ENCODE measurements around the gene SNX8. TPM values are rescaled to one million over a fixed set of nuclear protein-coding genes. Genes with fewer than 3 reads are reported as not detected.
"Not testable (repeated sequence)": the region's sequence is repeated elsewhere in the genome, so short reads cannot be mapped to it uniquely, and the experiment has no call there.

SNX8 gene
- total RNA-seq, 4 donors from 2014 or later: 13.3 to 35.7 (median 22.1) TPM

DNA sequence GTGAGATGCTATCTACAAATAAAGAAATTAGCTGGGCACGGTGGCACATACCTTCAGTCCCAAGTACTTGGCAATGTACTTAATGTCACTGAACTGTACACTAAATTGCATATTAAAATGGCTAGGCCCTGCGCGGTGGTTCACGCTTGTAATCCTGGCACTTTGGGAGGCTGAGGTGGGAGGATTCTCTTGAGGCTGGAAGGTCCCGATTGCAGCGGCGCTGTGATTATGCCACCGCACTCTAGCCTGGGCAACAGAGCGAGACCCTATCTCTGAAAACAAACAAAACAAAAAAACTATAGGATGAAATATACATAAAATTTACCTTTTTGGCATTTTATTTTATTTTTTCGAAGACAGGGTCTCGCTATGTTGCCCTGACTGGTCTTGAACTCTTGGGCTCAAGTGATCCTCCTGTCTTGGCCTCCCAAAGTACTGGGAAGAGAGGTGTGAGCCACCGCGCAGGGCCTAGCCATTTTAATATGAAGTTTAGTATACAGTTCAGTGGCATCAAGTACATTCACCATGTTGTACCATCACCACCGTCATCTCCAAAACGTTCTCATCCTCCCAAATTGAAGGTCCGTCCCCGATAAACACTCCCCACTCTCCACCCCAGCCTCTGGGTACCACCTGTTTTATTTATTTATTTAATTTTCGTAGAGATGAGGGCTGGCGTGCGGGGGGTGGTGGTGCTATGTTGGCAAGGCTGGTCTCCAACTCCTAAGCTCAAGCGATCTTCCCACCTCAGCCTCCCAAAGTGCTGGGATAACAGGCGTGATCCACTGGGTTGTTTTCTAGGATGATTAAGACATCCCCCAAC, 39.1 kb upstream of the SNX8 start:
- TF ChIP-seq, protein P1, sequence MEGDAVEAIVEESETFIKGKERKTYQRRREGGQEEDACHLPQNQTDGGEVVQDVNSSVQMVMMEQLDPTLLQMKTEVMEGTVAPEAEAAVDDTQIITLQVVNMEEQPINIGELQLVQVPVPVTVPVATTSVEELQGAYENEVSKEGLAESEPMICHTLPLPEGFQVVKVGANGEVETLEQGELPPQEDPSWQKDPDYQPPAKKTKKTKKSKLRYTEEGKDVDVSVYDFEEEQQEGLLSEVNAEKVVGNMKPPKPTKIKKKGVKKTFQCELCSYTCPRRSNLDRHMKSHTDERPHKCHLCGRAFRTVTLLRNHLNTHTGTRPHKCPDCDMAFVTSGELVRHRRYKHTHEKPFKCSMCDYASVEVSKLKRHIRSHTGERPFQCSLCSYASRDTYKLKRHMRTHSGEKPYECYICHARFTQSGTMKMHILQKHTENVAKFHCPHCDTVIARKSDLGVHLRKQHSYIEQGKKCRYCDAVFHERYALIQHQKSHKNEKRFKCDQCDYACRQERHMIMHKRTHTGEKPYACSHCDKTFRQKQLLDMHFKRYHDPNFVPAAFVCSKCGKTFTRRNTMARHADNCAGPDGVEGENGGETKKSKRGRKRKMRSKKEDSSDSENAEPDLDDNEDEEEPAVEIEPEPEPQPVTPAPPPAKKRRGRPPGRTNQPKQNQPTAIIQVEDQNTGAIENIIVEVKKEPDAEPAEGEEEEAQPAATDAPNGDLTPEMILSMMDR (IDR thresholded peaks at IDR 0.05): no peak
- no peak for TF ChIP-seq POLR2A (IDR thresholded peaks at IDR 0.05)
- no peak for DNase-seq (ENCODE audit: low spot score in 2 of 2)
- H3K4me3 ChIP-seq (ENCODE audit: low read depth, poor library complexity, severe bottlenecking): peak overlapping the region; percentile 18
- intact Hi-C loops (cut with DNase I; ENCODE audit: low total_unique reads): no loop called here
- 55 to 61% methylated on average over 22 of the region's 22 CpGs for WGBS, 2 donors

DNA sequence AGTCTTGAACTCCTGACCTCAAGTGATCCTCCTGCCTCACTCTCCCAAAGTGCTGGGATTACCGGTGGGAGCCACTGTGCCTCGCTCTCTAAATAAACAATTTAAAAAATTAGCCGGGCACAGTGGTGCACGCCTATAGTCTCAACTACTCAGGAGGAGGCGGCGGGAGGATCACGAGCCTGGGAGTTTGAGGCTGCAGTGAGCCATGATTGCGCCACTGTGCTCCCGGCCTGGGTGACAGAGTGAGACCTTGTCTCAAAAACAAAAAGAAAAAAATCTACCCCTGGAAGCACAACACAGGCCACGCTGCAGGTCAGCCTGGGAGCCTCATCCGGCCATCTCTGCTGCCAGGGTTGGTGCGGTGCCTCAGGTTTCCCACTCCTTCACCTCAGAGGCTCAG, 36.6 kb upstream of the SNX8 start:
- no peak for DNase-seq (ENCODE audit: low spot score in 2 of 2)
- TF ChIP-seq POLR2A (IDR thresholded peaks at IDR 0.05): no peak
- TF ChIP-seq, protein P1 (IDR thresholded peaks at IDR 0.05): no peak
- H3K4me3 ChIP-seq (ENCODE audit: low read depth, poor library complexity, severe bottlenecking): no peak overlapping the region
- intact Hi-C loops (cut with DNase I; ENCODE audit: low total_unique reads): no loop called here
- 93 to 94% methylated on average over 12 of the region's 12 CpGs for WGBS, 2 donors

DNA sequence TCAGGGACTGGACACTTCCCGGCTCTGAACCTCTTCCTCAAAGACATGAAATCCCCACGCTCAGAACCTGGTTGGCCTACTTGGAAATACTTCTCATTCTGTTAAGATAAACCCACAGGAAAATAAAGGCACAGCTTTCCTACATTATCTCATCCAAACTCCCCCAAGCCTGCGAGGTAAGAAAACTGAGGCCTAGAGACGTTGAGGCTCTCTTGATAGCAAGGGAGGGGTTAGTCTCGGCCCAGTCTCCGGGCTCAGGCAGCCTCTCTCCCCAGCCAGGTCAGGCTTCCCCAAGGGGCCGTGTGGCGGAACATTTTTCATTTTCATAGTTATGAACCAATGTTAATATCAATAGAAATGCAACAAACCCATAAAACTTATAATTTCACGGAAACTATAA, 35.8 kb upstream of the SNX8 start:
- intact Hi-C loops (cut with DNase I; ENCODE audit: low total_unique reads): no loop called here
- 90 to 92% methylated on average over 9 of the region's 9 CpGs for WGBS, 2 donors
- TF ChIP-seq, protein P1 (IDR thresholded peaks at IDR 0.05): no peak
- TF ChIP-seq POLR2A (IDR thresholded peaks at IDR 0.05): no peak
- no peak overlapping the region for H3K4me3 ChIP-seq (ENCODE audit: low read depth, poor library complexity, severe bottlenecking)
- no peak for DNase-seq (ENCODE audit: low spot score in 2 of 2)

DNA sequence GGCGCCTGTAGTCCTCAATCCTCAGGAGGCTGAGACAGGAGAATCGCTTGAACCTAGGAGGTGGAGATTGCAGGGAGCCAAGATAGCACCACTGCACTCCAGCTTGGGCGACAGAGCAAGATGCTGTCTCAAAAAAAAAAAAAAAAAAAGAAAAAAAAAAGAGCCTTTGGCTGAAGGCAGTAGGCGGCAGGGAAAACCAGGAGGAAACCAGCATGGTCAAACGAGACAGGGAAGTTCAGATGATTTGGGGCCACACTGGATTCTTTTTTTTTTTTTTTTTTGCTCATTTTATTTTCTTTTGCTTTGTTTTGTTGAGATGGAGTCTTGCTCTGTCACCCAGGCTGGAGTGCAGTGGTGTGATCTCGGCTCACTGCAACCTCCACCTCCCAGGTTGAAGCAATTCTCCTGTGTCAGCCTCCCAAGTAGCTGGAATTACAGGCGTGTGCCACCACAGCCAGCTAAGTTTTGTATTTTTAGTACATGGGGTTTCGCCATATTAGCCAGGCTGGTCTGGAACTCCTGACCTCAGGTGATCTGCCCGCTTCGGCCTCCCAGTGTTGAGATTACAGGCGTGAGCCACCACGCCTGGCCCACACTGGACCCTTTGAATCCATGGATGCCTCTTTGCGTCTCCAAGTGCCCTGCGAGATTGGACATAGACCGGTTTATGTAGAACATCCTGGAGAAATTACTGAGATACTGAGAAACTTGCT, 33.3 kb upstream of the SNX8 start:
- 77 to 90% methylated on average over 15 of the region's 15 CpGs for WGBS, 2 donors
- not testable (repeated sequence) for DNase-seq (ENCODE audit: low spot score in 2 of 2); H3K4me3 ChIP-seq (ENCODE audit: low read depth, poor library complexity, severe bottlenecking)
- intact Hi-C loops (cut with DNase I; ENCODE audit: low total_unique reads): loop anchor here (10.0 kb wide), 1 partner anchor 763 kb away; no protein-coding TSS in a partner anchor

DNA sequence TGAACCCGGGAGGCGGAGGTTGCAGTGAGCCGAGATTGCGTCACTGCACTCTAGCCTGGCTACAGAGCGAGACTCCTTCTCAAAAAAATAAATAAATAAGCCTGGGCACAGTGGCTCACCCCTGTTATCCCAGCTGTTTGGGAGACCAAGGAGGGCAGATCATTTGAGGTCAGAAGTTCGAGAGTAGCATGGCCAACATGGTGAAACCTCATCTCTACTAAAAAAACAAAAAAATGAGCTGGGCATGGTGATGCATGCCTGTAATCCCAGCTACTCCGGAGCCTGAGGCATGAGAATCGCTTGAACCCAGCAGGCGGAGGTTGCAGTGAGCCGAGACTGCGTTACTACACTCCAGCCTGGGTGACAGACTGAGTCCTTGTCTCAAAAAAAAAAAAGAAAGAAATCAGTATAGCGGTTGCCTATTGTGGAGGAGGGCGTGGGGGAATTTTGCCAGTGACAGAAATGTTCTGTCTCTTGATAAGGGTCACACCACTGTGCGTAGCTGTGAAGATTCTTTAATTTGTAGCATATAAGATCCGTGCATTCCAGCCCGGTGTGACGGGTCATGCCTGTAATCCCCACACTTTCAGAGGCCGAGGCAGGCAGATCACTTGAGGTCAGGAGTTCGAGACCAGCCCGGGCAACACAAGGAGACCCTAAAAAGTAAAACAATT, 22.5 kb upstream of the SNX8 start:
- H3K4me3 ChIP-seq (ENCODE audit: low read depth, poor library complexity, severe bottlenecking): no peak overlapping the region
- 91 to 95% methylated on average over 20 of the region's 20 CpGs for WGBS, 2 donors
- DNase-seq (ENCODE audit: low spot score in 2 of 2): no peak
- intact Hi-C loops (cut with DNase I; ENCODE audit: low total_unique reads): no loop called here
- TF ChIP-seq, protein P1 (IDR thresholded peaks at IDR 0.05): no peak
- no peak for TF ChIP-seq POLR2A (IDR thresholded peaks at IDR 0.05)

DNA sequence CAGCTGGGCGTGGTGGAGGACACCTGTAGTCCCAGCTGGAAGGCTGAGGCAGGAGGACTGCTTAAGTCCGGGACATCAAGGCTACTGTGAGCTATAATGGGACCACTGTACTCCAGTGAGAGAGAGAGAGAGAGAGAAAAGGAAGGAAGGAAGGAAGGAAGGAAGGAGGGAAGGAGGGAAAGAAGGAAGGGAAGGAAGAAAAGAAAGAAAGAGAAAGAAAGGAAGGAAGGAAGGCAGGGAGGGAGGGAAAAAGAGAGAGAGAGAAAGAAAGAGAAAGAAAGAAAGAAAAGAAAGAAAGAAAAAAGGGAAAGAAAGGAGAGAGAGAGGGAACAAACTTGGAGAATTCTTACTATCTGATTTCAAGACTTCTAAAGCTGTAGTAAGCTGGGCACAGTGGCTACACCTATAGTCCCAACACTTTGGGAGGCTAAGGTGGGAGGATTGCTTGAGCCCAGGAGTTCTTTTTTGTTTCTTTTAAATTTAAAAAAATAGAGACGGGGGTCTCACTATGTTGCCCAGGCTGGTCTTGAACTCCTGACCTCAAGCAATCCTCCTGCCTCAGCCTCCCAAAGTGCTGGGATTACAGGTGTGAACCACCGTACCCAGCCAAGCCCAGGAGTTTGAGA, 18.5 kb upstream of the SNX8 start:
- WGBS, 2 donors: 92% methylated on average over 4 of the region's 4 CpGs
- H3K4me3 ChIP-seq (ENCODE audit: low read depth, poor library complexity, severe bottlenecking); DNase-seq (ENCODE audit: low spot score in 2 of 2); intact Hi-C loops (cut with DNase I; ENCODE audit: low total_unique reads): not testable (repeated sequence)

Data from lower leg skin (tissue), 4 donors.